BLaER1 (cell line): ENCODE data around the gene PEPD.
A peak's percentile ranks its signal among the peaks of the same experiment; 100 is the strongest.

Source experiments
- H3K27ac ChIP-seq: shearing (Covaris generic); formaldehyde crosslinking; 2 replicates; pipeline ENCODE4 v1.8.1; 2022
- H3K27me3 ChIP-seq: shearing (Covaris generic); formaldehyde crosslinking; 2 replicates; pipeline ENCODE4 v1.8.1; 2022
- H3K36me3 ChIP-seq: shearing (Covaris generic); formaldehyde crosslinking; 2 replicates; pipeline ENCODE4 v1.8.1; 2022
- H3K4me1 ChIP-seq: shearing (Covaris generic); formaldehyde crosslinking; 2 replicates; pipeline ENCODE4 v1.8.1; 2022
- H3K4me2 ChIP-seq: shearing (Covaris generic); formaldehyde crosslinking; 2 replicates; pipeline ENCODE4 v1.8.1; 2022
- H3K4me3 ChIP-seq: shearing (Covaris generic); formaldehyde crosslinking; 2 replicates; pipeline ENCODE4 v1.8.1; 2022
- H3K9ac ChIP-seq: shearing (Covaris generic); formaldehyde crosslinking; 2 replicates; pipeline ENCODE4 v1.8.1; 2022
- H3K9me3 ChIP-seq: shearing (Covaris generic); formaldehyde crosslinking; 2 replicates; pipeline ENCODE4 v1.8.1; 2022
- H4K20me1 ChIP-seq: shearing (Covaris generic); formaldehyde crosslinking; 2 replicates; pipeline ENCODE4 v1.8.1; 2022
- Cebpa-rat ChIP-seq: shearing (Covaris generic); IDR thresholded peaks from 2 replicates; pipeline ENCODE4 v1.8.1; 2022

The PEPD gene

GRCh38 chr19:33373453-33374235, 147.9 kb downstream of the PEPD start, which contains the start of gene CEBPG:
CEBPG (plus strand) TSS chr19:33373709; CDS start chr19:33379240, 5,531 bp downstream.
- H3K4me2 ChIP-seq, result peak within 1 kb of the TSS; percentile 94
- H4K20me1 ChIP-seq, result peaks cover 47% of the 10 kb centered on the region
- H3K9ac ChIP-seq, result peak within 1 kb of the TSS; percentile 99
- TF ChIP-seq Cebpa-rat, result peak; percentile 87
- H3K36me3 ChIP-seq, result peaks cover 22% of the 10 kb centered on the region
- peak within 1 kb of the TSS; percentile 100 for H3K27ac ChIP-seq
- peak within 1 kb of the TSS; percentile 93 for H3K4me3 ChIP-seq
- no peaks in the 10 kb centered on the region for H3K9me3 ChIP-seq
- H3K4me1 ChIP-seq, result peaks cover 48% of the 10 kb centered on the region
- H3K27me3 ChIP-seq, result no peaks in the 10 kb centered on the region

GRCh38 chr19:33370783-33371182, 150.8 kb downstream of the PEPD start:
- Histone ChIP-seq H3K4me2 (no peak overlapping the region), H3K36me3 (peaks cover 3% of the 10 kb centered on the region), H3K4me1 (peaks cover 23% of the 10 kb centered on the region), H3K4me3 (no peak overlapping the region), H3K9ac (no peak overlapping the region), H3K9me3 (no peaks in the 10 kb centered on the region), H3K27ac (no peak overlapping the region), H4K20me1 (peaks cover 18% of the 10 kb centered on the region), H3K27me3 (no peaks in the 10 kb centered on the region)
- no peak for TF ChIP-seq Cebpa-rat

DNA sequence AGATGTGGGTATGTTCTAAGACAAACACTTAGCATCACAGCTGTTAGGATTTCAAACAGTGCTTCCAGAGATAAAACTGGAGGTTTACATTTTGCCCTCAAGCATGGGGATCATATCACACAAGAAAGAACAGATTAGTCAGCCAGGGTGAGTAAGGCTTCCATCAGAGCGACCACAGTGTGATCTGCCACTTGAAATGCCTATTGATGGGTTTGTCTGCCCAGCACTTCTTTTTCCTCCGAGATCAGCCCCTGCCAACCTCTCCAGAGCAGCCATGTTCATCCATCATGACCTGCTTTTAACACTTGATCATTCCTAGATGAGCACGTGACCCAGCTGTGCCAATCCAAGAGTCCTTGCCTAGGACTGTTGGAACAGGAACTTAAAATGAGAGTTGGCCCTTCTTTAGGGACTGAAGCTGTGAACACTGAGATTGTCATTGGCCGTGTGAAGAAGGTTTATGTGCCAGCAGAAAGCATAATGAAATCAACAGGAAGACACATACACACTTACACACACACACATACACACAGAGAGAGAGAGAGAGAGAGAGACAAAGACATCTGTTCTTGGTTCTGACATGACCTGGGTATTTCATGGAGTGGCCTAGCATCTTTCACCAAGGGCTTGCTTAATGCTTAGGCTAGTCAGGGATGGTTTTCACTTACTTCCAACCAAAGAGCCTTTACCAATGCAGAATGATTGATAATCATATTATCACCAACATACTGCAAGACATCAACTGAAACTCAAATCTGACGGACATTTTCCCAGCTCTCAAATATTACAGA, 153.3 kb downstream of the PEPD start:
- Histone ChIP-seq H3K4me1 (peaks cover 10% of the 10 kb centered on the region; the same call in 1 of the 2 replicates), H3K9me3 (no peaks in the 10 kb centered on the region), H4K20me1 (no peaks in the 10 kb centered on the region), H3K4me2 (no peak overlapping the region), H3K27ac (no peak overlapping the region), H3K4me3 (no peak overlapping the region), H3K36me3 (no peaks in the 10 kb centered on the region), H3K27me3 (no peaks in the 10 kb centered on the region), H3K9ac (no peak overlapping the region)
- no peak for TF ChIP-seq Cebpa-rat

- Histone ChIP-seq H3K27ac (no peak overlapping the region), H3K9ac (no peak overlapping the region), H3K4me3 (no peak overlapping the region), H3K4me1 (peaks cover 3% of the 10 kb centered on the region; the same call in 1 of the 2 replicates), H4K20me1 (no peaks in the 10 kb centered on the region), H3K27me3 (no peaks in the 10 kb centered on the region), H3K4me2 (no peak overlapping the region), H3K36me3 (no peaks in the 10 kb centered on the region), H3K9me3 (no peaks in the 10 kb centered on the region)
- TF ChIP-seq Cebpa-rat, result no peak
These were observed 154.7 kb downstream of the PEPD start for GRCh38 chr19:33366897-33367296.

DNA sequence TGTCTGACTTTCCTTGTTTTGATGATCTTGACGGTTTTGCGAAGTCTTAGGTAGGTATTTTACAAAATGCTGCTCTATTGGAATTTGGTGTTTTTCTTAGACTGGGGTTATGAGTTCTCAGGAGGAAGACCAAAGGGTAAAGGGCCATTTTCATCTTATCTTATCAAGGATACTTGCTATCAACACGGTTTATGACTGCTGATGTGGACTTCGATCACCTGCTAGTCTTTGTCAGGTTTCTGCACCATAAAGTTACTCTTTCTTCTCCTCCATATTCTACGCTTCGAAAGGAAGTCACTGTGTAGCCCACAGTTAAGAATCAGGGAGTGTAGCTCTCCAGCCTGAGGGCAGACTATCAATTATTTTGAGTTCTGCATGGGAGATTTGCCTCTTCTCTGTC, 155.5 kb downstream of the PEPD start:
- Histone ChIP-seq H3K9me3 (no peaks in the 10 kb centered on the region), H3K4me1 (no peaks in the 10 kb centered on the region), H3K27me3 (no peaks in the 10 kb centered on the region), H3K27ac (no peak overlapping the region), H3K4me2 (no peak overlapping the region), H3K36me3 (no peaks in the 10 kb centered on the region), H3K9ac (no peak overlapping the region), H3K4me3 (no peak overlapping the region), H4K20me1 (no peaks in the 10 kb centered on the region)
- no peak for TF ChIP-seq Cebpa-rat

GRCh38 chr19:33365691-33366090, 155.9 kb downstream of the PEPD start:
- Histone ChIP-seq H3K4me3 (no peak overlapping the region), H3K9me3 (no peaks in the 10 kb centered on the region), H3K27ac (no peak overlapping the region), H3K4me2 (no peak overlapping the region), H4K20me1 (no peaks in the 10 kb centered on the region), H3K9ac (no peak overlapping the region), H3K4me1 (no peaks in the 10 kb centered on the region), H3K36me3 (no peaks in the 10 kb centered on the region), H3K27me3 (no peaks in the 10 kb centered on the region)
- no peak for TF ChIP-seq Cebpa-rat

DNA sequence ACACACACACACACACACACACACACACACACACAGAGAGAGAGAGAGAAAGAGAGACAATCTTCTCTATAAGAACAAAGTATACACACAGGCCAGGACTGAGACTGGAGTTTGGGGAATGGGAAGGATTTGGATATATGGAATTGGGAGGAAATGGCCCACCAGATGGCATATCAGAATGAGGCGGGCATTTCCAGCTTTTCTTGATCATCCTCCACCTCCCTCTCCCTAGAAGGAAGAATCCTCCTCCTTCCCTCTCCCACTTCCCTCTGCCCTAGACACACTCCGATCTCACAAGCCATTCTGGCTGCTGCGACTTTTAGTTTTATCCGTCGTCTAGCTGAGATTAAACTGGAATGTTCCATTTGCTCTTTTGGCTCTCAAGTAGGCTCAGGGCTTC, 158.1 kb downstream of the PEPD start:
- H3K9me3 ChIP-seq, result no peaks in the 10 kb centered on the region

GRCh38 chr19:33362508-33363228, 158.9 kb downstream of the PEPD start:
- H3K4me2 ChIP-seq, result no peak overlapping the region
- no peaks in the 10 kb centered on the region for H3K36me3 ChIP-seq
- no peaks in the 10 kb centered on the region for H3K27me3 ChIP-seq
- no peak overlapping the region for H3K27ac ChIP-seq
- H3K9me3 ChIP-seq, result no peaks in the 10 kb centered on the region
- no peak for TF ChIP-seq Cebpa-rat
- no peaks in the 10 kb centered on the region for H4K20me1 ChIP-seq
- no peaks in the 10 kb centered on the region for H3K4me1 ChIP-seq
- H3K9ac ChIP-seq, result no peak overlapping the region
- H3K4me3 ChIP-seq, result no peak overlapping the region

More for the DNA sequence above, 158.1 kb downstream of the PEPD start:
- H3K4me1 ChIP-seq, result no peaks in the 10 kb centered on the region
- H3K27ac ChIP-seq, result no peak overlapping the region
- no peaks in the 10 kb centered on the region for H3K27me3 ChIP-seq
- no peak for TF ChIP-seq Cebpa-rat
- no peak overlapping the region for H3K4me2 ChIP-seq
- no peak overlapping the region for H3K4me3 ChIP-seq
- no peak overlapping the region for H3K9ac ChIP-seq
- H4K20me1 ChIP-seq, result no peaks in the 10 kb centered on the region
- H3K36me3 ChIP-seq, result no peaks in the 10 kb centered on the region

- Histone ChIP-seq H3K4me2 (no peak overlapping the region), H3K9ac (no peak overlapping the region), H3K9me3 (0 out of 2 replicates have a peak, but pooled peaks cover 8% of the 10 kb centered on the region), H3K4me1 (no peaks in the 10 kb centered on the region), H3K27me3 (no peaks in the 10 kb centered on the region), H3K36me3 (no peaks in the 10 kb centered on the region), H3K27ac (no peak overlapping the region), H3K4me3 (no peak overlapping the region), H4K20me1 (no peaks in the 10 kb centered on the region)
- no peak for TF ChIP-seq Cebpa-rat
These were observed 162.0 kb downstream of the PEPD start for GRCh38 chr19:33359581-33359980.

GRCh38 chr19:33358408-33358807, 163.2 kb downstream of the PEPD start:
- no peak overlapping the region for H3K4me3 ChIP-seq
- no peaks in the 10 kb centered on the region for H3K4me1 ChIP-seq
- no peak for TF ChIP-seq Cebpa-rat
- 0 out of 2 replicates have a peak, but pooled peaks cover 8% of the 10 kb centered on the region for H3K9me3 ChIP-seq
- no peak overlapping the region for H3K4me2 ChIP-seq
- H3K27me3 ChIP-seq, result no peaks in the 10 kb centered on the region
- no peaks in the 10 kb centered on the region for H4K20me1 ChIP-seq
- no peak overlapping the region for H3K9ac ChIP-seq
- no peaks in the 10 kb centered on the region for H3K36me3 ChIP-seq
- H3K27ac ChIP-seq, result no peak overlapping the region
